ENCODE measurements around the gene LRRC30. TPM values are rescaled to one million over a fixed set of nuclear protein-coding genes. Genes with fewer than 3 reads are reported as not detected.

LRRC30 gene
- total RNA-seq, 2 experiments from 2014 or later, result not detected

DNA sequence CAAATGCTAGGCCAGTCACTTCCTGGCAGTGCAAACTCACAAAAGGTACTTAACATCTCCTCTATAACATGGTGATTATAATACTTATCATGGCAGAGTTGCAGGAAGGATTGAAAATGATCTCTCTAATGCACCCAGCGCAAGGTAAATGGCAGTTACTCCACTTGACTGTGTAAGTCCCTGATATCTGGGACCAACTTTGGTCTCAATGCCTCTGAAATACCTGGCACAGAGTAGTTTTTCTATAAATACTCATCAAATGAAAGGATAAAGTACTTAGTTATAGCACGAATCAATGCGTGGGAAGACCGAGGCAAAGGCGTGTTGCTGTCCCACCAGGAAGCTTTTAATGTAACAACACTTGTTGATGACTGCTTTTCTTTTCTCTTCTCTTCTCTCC lies 24.8 kb downstream of the LRRC30 start:
- POLR2A ChIA-PET, result no interaction called here
- H2AFZ ChIP-seq (ENCODE audit: low read length), result no peak overlapping the region
- no peaks in the 10 kb centered on the region for H3K9me2 ChIP-seq (ENCODE audit: insufficient read depth, low read length)
- no peaks in the 10 kb centered on the region for H3K4me1 ChIP-seq (ENCODE audit: insufficient read depth, low read length, poor library complexity, severe bottlenecking)
- TF ChIP-seq CTCF (conservative IDR thresholded peaks at IDR 0.05; ENCODE audit: low read length) (no peak), EZH2phosphoT487 (IDR thresholded peaks at IDR 0.05; ENCODE audit: borderline replicate concordance, low read depth, low read length) (no peak)
- H3K4me3 ChIP-seq (ENCODE audit: low read depth, low read length, poor library complexity, severe bottlenecking), result no peak overlapping the region
- H4K20me1 ChIP-seq (ENCODE audit: insufficient read depth, low read length), result no peaks in the 10 kb centered on the region
- no peaks in the 10 kb centered on the region for H3K9me3 ChIP-seq (ENCODE audit: low read length)
- H3K79me2 ChIP-seq (ENCODE audit: insufficient read depth, low read depth, low read length), result no peaks in the 10 kb centered on the region
- H3K36me3 ChIP-seq (ENCODE audit: insufficient read depth, low read length), result no peaks in the 10 kb centered on the region
- no peak overlapping the region for H3K4me2 ChIP-seq (ENCODE audit: low read length)
- DNase-seq (ENCODE audit: low spot score), result no peak
- no peak overlapping the region for H3K27ac ChIP-seq (ENCODE audit: low read depth, low read length, poor library complexity, severe bottlenecking)
- no TSS peak for BruUV-seq (replicated peaks)
- intact Hi-C loops (cut with micrococcal nuclease; ENCODE audit: unreplicated experiment), result no loop called here
- CTCF ChIA-PET (ENCODE audit: unreplicated experiment), result no interaction called here

DNA sequence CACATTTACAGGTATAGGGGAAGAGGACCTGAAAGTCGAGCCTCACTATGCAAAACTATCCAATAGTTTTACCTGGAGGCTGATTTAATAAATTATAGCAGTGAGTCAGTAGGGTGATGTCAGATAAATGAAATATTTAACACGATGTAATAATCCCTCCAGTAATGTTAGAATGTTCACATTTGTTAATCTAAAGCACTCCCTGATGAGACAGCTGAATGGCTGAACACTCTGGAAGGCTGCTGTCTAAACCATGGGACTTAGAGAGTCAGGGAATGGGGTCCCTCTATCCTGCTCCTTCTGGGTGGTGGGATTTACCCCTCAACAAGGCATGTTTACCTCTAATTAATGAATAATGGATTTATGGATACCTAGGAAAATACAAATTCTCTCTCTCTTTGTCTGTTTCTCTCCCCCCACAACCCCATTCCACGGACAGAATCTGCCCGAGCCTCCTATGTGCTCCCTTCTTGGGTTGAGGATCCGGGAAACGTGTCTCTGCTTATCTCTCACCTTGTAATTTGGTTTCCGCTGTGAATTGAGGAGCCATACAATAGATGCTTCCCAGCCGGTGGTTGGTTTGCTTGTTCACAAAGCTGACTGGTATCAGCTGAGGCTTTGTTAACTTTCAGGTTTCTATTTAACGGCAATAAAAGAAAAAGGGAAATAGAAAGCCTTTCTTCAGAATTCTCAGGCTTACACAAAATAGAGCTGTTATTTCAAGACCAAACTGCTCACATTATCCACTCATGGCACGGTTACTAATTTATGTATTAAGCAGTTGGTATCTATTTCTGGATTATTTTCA lies 25.9 kb downstream of the LRRC30 start:
- no peaks in the 10 kb centered on the region for H3K9me2 ChIP-seq (ENCODE audit: insufficient read depth, low read length)
- no peaks in the 10 kb centered on the region for H3K36me3 ChIP-seq (ENCODE audit: insufficient read depth, low read length)
- CTCF ChIA-PET (ENCODE audit: unreplicated experiment), result no interaction called here
- no peaks in the 10 kb centered on the region for H3K9me3 ChIP-seq (ENCODE audit: low read length)
- H4K20me1 ChIP-seq (ENCODE audit: insufficient read depth, low read length), result no peaks in the 10 kb centered on the region
- BruUV-seq (replicated peaks), result no TSS peak
- H3K4me2 ChIP-seq (ENCODE audit: low read length), result no peak overlapping the region
- no peak for DNase-seq (ENCODE audit: low spot score)
- POLR2A ChIA-PET, result no interaction called here
- intact Hi-C loops (cut with micrococcal nuclease; ENCODE audit: unreplicated experiment), result no loop called here
- no peaks in the 10 kb centered on the region for H3K79me2 ChIP-seq (ENCODE audit: insufficient read depth, low read depth, low read length)
- no peak for TF ChIP-seq EZH2phosphoT487 (IDR thresholded peaks at IDR 0.05; ENCODE audit: borderline replicate concordance, low read depth, low read length)
- no peak for TF ChIP-seq CTCF (conservative IDR thresholded peaks at IDR 0.05; ENCODE audit: low read length)
- H2AFZ ChIP-seq (ENCODE audit: low read length), result no peak overlapping the region
- H3K4me1 ChIP-seq (ENCODE audit: insufficient read depth, low read length, poor library complexity, severe bottlenecking), result no peaks in the 10 kb centered on the region
- H3K27ac ChIP-seq (ENCODE audit: low read depth, low read length, poor library complexity, severe bottlenecking), result no peak overlapping the region
- no peak overlapping the region for H3K4me3 ChIP-seq (ENCODE audit: low read depth, low read length, poor library complexity, severe bottlenecking)

GRCh38 chr18:7257426-7257740 lies 26.5 kb downstream of the LRRC30 start:
- Histone ChIP-seq H3K4me3 (ENCODE audit: low read depth, low read length, poor library complexity, severe bottlenecking) (no peak overlapping the region), H3K9me3 (ENCODE audit: low read length) (no peaks in the 10 kb centered on the region), H3K4me2 (ENCODE audit: low read length) (no peak overlapping the region), H3K4me1 (ENCODE audit: insufficient read depth, low read length, poor library complexity, severe bottlenecking) (no peaks in the 10 kb centered on the region), H3K27ac (ENCODE audit: low read depth, low read length, poor library complexity, severe bottlenecking) (no peak overlapping the region), H3K9me2 (ENCODE audit: insufficient read depth, low read length) (no peaks in the 10 kb centered on the region), H3K79me2 (ENCODE audit: insufficient read depth, low read depth, low read length) (no peaks in the 10 kb centered on the region), H4K20me1 (ENCODE audit: insufficient read depth, low read length) (no peaks in the 10 kb centered on the region), H3K36me3 (ENCODE audit: insufficient read depth, low read length) (no peaks in the 10 kb centered on the region), H2AFZ (ENCODE audit: low read length) (no peak overlapping the region)
- intact Hi-C loops (cut with micrococcal nuclease; ENCODE audit: unreplicated experiment), result no loop called here
- DNase-seq (ENCODE audit: low spot score), result no peak
- BruUV-seq (replicated peaks), result no TSS peak
- ChIA-PET CTCF (ENCODE audit: unreplicated experiment) (no interaction called here), POLR2A (interaction anchor here (0.6 kb wide), 1 partner anchor 939 kb away, joined by 3 read pairs; no protein-coding TSS in a partner anchor)
- no peak for TF ChIP-seq EZH2phosphoT487 (IDR thresholded peaks at IDR 0.05; ENCODE audit: borderline replicate concordance, low read depth, low read length)

All from OCI-LY7 (cell line).